Natural killer cell (primary cell): ENCODE results near the gene MSI2. TPM values are rescaled to one million over a fixed set of nuclear protein-coding genes. Genes with fewer than 3 reads are reported as not detected.

Experiments
- ATAC-seq, 3 donors: fragments of 150-1000 bp in 2 of 3; fragments of 200-7000 bp in 1 of 3; cut with Tn5 transposase; 1 replicate in 1 of 3; 2 replicates in 2 of 3; pipeline ENCODE4 v1.10.0; 2021; ENCODE audit warnings: mild to moderate bottlenecking in 2 of 3, moderate library complexity in 2 of 3
- DNase-seq, 2 donors: peaks; one replicate each; pipeline versions ENCODE4 v3.0.0 to v3.0.0-alpha.2; 2013 to 2021; ENCODE audit warnings: mixed read lengths in 1 of 2
- H3K27ac ChIP-seq: one replicate; pipeline ENCODE4 v1.5.1; 2013; ENCODE audit warnings: mild to moderate bottlenecking, low read length
- H3K27me3 ChIP-seq: one replicate; pipeline ENCODE4 v1.6.1; 2013; ENCODE audit warnings: low read length; ENCODE audit not compliant: control insufficient read depth, insufficient read depth
- H3K36me3 ChIP-seq: one replicate; pipeline ENCODE4 v1.6.1; 2013; ENCODE audit warnings: low read length; ENCODE audit not compliant: control insufficient read depth, insufficient read depth
- H3K4me1 ChIP-seq: one replicate; pipeline ENCODE4 v1.6.1; 2013; ENCODE audit warnings: low read length; ENCODE audit not compliant: control insufficient read depth, insufficient read depth
- H3K4me3 ChIP-seq: one replicate; pipeline ENCODE4 v1.5.1; 2013; ENCODE audit warnings: low read length
- H3K9me3 ChIP-seq: one replicate; pipeline ENCODE4 v1.6.1; 2013; ENCODE audit warnings: low read length; ENCODE audit not compliant: control insufficient read depth, insufficient read depth
- H3K27ac Mint-ChIP-seq, 2 donors: one replicate each; pipeline ENCODE4 v1.8.0; 2022; ENCODE audit warnings: mild to moderate bottlenecking in 2 of 2, mixed read lengths in 2 of 2, moderate library complexity in 1 of 2
- H3K27me3 Mint-ChIP-seq, 2 donors: one replicate each; pipeline ENCODE4 v1.8.0; 2022; ENCODE audit warnings: low read depth in 2 of 2, mixed read lengths in 2 of 2
- H3K36me3 Mint-ChIP-seq: one replicate; pipeline ENCODE4 v1.8.0; 2022; ENCODE audit warnings: mixed read lengths
- H3K4me1 Mint-ChIP-seq, 2 donors: one replicate each; pipeline ENCODE4 v1.8.0; 2022; ENCODE audit warnings: mixed read lengths in 2 of 2
- H3K4me3 Mint-ChIP-seq: one replicate; pipeline ENCODE4 v1.8.0; 2022; ENCODE audit warnings: mild to moderate bottlenecking, moderate library complexity, mixed read lengths
- H3K9me3 Mint-ChIP-seq, 2 donors: one replicate each; pipeline ENCODE4 v1.8.0; 2022; ENCODE audit warnings: mixed read lengths in 2 of 2
- CTCF ChIP-seq: fragments of 200-600 bp; IDR thresholded peaks from one replicate; pipeline ENCODE4 v1.8.0; 2022; ENCODE audit warnings: antibody characterized with exemption
- WGBS: methylation state at CpG from one replicate; pipeline ENCODE4 v1.1.7; 2013; ENCODE audit warnings: missing lambda C conversion rate; ENCODE audit not compliant: insufficient coverage; 5-methylcytosine and 5-hydroxymethylcytosine counted together
- intact Hi-C: fragments of 100-400 bp; cut with micrococcal nuclease; formaldehyde crosslinking; loops from one replicate; pipeline ENCODE4 v1.14.2; 2022
- total RNA-seq, 4 donors: library from RNA; stranded (reverse); fragments of 120-200 nt in 1 of 4; gene quantifications; one replicate each; pipeline versions ENCODE4 v1.2.3 to v1.2.4, GENCODE V29; 2013 to 2022

Gene MSI2
- total RNA-seq, 3 donors from 2014 or later (not counting 1 experiment from before 2014, with no cell fraction given) = 95.5 to 145 (median 96.8) TPM

- Mint-ChIP-seq H3K4me1 (peaks cover 4% of the 10 kb centered on the region in 2 donors), H3K27ac (no peak overlapping the region), H3K9me3 (no peaks in the 10 kb centered on the region), H3K36me3 (no peaks in the 10 kb centered on the region), H3K4me3 (no peak overlapping the region), H3K27me3 (no peaks in the 10 kb centered on the region)
- no peaks in the 10 kb centered on the region for H3K4me1 ChIP-seq
- H3K27ac ChIP-seq = no peak overlapping the region
- no peak overlapping the region for H3K4me3 ChIP-seq
- TF ChIP-seq CTCF = no peak
- H3K36me3 ChIP-seq = peaks cover 3% of the 10 kb centered on the region
- H3K27me3 ChIP-seq = no peaks in the 10 kb centered on the region
- intact Hi-C loops = no loop called here
- DNase-seq (no peak), ATAC-seq (no peak)
- 90% methylated on average over 20 of the region's 20 CpGs for WGBS
- H3K9me3 ChIP-seq = no peaks in the 10 kb centered on the region
These were observed 380.8 kb downstream of the MSI2 start for GRCh38 chr17:57636985-57637665.

- DNase-seq (no peak), ATAC-seq (no peak)
- H3K4me3 ChIP-seq = no peak overlapping the region
- H3K27me3 ChIP-seq = no peaks in the 10 kb centered on the region
- H3K4me3 Mint-ChIP-seq = no peak overlapping the region
- no peak for TF ChIP-seq CTCF
- no peaks in the 10 kb centered on the region for H3K4me1 ChIP-seq
- 92% methylated on average over 6 of the region's 6 CpGs for WGBS
- H3K9me3 ChIP-seq = no peaks in the 10 kb centered on the region
- no peak overlapping the region for H3K27ac ChIP-seq
- no peak overlapping the region for H3K27ac Mint-ChIP-seq
- no peaks in the 10 kb centered on the region for H3K9me3 Mint-ChIP-seq
- H3K27me3 Mint-ChIP-seq = no peaks in the 10 kb centered on the region
- no peaks in the 10 kb centered on the region for H3K36me3 Mint-ChIP-seq
- intact Hi-C loops = no loop called here
- peaks cover 4% of the 10 kb centered on the region in 2 donors for H3K4me1 Mint-ChIP-seq
- H3K36me3 ChIP-seq = peaks cover 3% of the 10 kb centered on the region
These were observed 381.3 kb downstream of the MSI2 start for GRCh38 chr17:57637666-57638010.

- no peaks in the 10 kb centered on the region for H3K4me1 ChIP-seq
- Mint-ChIP-seq H3K4me1 (peaks cover 4% of the 10 kb centered on the region in 2 donors), H3K36me3 (no peaks in the 10 kb centered on the region), H3K27me3 (no peaks in the 10 kb centered on the region), H3K27ac (no peak overlapping the region), H3K9me3 (no peaks in the 10 kb centered on the region), H3K4me3 (no peak overlapping the region)
- no peak overlapping the region for H3K4me3 ChIP-seq
- no peaks in the 10 kb centered on the region for H3K9me3 ChIP-seq
- no peak overlapping the region for H3K27ac ChIP-seq
- peaks cover 3% of the 10 kb centered on the region for H3K36me3 ChIP-seq
- TF ChIP-seq CTCF = no peak
- no peaks in the 10 kb centered on the region for H3K27me3 ChIP-seq
- ATAC-seq (no peak), DNase-seq (no peak)
- 95% methylated on average over 8 of the region's 8 CpGs for WGBS
- intact Hi-C loops = no loop called here
These were observed 382.0 kb downstream of the MSI2 start for GRCh38 chr17:57638284-57638683.

GRCh38 chr17:57639381-57639780, 383.1 kb downstream of the MSI2 start:
- H3K9me3 Mint-ChIP-seq = no peaks in the 10 kb centered on the region
- H3K4me3 Mint-ChIP-seq = no peak overlapping the region
- DNase-seq = no peak
- TF ChIP-seq CTCF = no peak
- ATAC-seq = no peak
- Histone ChIP-seq H3K4me1 (no peaks in the 10 kb centered on the region), H3K27me3 (no peaks in the 10 kb centered on the region), H3K4me3 (no peak overlapping the region), H3K27ac (no peak overlapping the region), H3K9me3 (no peaks in the 10 kb centered on the region), H3K36me3 (peaks cover 3% of the 10 kb centered on the region)
- H3K27ac Mint-ChIP-seq = no peak overlapping the region
- intact Hi-C loops = no loop called here
- 86% methylated on average over 5 of the region's 5 CpGs for WGBS
- peaks cover 4% of the 10 kb centered on the region in 2 donors for H3K4me1 Mint-ChIP-seq
- no peaks in the 10 kb centered on the region for H3K27me3 Mint-ChIP-seq
- no peaks in the 10 kb centered on the region for H3K36me3 Mint-ChIP-seq
